ENCODE measurements around the gene SYT1.

Gene SYT1

DNA sequence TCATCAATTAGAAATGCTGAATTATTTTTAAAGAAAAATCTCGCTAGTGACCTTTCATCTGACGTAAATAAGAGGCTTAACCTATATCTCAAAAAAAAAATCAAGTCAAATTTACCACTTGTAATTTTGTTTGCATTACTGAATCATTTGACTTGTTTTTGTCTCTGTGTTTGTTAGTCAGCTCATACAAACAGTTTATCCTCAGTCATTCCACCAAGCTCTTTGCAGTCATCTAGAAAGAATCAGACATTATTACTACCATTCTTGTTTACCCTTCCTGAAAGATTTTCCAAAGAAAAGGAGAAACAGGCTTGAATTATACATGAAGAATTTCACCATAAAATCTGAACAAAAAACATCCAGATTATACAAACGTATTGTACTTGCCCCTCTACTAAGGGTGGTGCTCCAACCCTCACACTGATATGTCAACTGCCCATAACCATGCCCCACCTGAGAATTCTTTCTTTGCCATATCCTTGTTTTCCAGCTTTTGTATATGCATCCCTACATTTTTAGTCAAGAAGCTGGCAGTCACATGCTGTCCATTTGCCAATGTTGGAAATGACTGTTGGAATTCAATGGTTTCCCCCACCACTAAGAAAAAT lies 569.0 kb downstream of the SYT1 start:
- Histone ChIP-seq H3K27ac (ENCODE audit: poor library complexity, severe bottlenecking) (no peak overlapping the region), H3K36me3 (ENCODE audit: low read depth) (no peaks in the 10 kb centered on the region), H3K4me1 (ENCODE audit: insufficient read depth, poor library complexity, severe bottlenecking) (no peaks in the 10 kb centered on the region), H3K27me3 (ENCODE audit: insufficient read depth, poor library complexity, severe bottlenecking) (no peaks in the 10 kb centered on the region), H3K9me3 (ENCODE audit: severe bottlenecking) (no peaks in the 10 kb centered on the region), H3K4me3 (ENCODE audit: severe bottlenecking) (no peak overlapping the region)
- no peak for DNase-seq (ENCODE audit: low spot score)
- TF ChIP-seq, protein P1, sequence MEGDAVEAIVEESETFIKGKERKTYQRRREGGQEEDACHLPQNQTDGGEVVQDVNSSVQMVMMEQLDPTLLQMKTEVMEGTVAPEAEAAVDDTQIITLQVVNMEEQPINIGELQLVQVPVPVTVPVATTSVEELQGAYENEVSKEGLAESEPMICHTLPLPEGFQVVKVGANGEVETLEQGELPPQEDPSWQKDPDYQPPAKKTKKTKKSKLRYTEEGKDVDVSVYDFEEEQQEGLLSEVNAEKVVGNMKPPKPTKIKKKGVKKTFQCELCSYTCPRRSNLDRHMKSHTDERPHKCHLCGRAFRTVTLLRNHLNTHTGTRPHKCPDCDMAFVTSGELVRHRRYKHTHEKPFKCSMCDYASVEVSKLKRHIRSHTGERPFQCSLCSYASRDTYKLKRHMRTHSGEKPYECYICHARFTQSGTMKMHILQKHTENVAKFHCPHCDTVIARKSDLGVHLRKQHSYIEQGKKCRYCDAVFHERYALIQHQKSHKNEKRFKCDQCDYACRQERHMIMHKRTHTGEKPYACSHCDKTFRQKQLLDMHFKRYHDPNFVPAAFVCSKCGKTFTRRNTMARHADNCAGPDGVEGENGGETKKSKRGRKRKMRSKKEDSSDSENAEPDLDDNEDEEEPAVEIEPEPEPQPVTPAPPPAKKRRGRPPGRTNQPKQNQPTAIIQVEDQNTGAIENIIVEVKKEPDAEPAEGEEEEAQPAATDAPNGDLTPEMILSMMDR (IDR thresholded peaks at IDR 0.05; ENCODE audit: poor library complexity, severe bottlenecking) = no peak
- ATAC-seq (ENCODE audit: low read depth) = no peak

DNA sequence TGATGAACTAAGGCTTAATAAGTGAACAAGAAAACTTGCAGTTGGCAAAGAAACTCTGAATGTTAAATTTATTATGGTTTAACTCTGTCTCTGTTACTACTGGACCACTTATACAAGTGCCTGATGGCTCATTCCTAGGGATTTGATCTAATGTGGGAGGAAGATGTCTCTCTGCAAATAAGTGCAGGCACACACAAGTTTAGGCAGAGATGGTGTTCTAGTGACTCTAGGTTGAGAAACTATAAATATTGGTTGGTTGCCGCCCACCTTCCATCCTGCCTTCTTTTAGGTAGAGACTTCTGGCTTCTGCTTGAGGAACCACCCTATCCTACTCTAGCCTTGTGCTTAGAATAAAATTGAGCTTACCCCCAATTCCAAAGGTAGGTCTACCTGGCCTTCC lies 570.0 kb downstream of the SYT1 start:
- TF ChIP-seq, protein P1 (IDR thresholded peaks at IDR 0.05; ENCODE audit: poor library complexity, severe bottlenecking) = no peak
- H3K9me3 ChIP-seq (ENCODE audit: severe bottlenecking) = no peaks in the 10 kb centered on the region
- H3K27me3 ChIP-seq (ENCODE audit: insufficient read depth, poor library complexity, severe bottlenecking) = no peaks in the 10 kb centered on the region
- H3K27ac ChIP-seq (ENCODE audit: poor library complexity, severe bottlenecking) = no peak overlapping the region
- no peak for ATAC-seq (ENCODE audit: low read depth)
- DNase-seq (ENCODE audit: low spot score) = no peak
- peaks cover 7% of the 10 kb centered on the region for H3K4me1 ChIP-seq (ENCODE audit: insufficient read depth, poor library complexity, severe bottlenecking)
- no peaks in the 10 kb centered on the region for H3K36me3 ChIP-seq (ENCODE audit: low read depth)
- H3K4me3 ChIP-seq (ENCODE audit: severe bottlenecking) = no peak overlapping the region

DNA sequence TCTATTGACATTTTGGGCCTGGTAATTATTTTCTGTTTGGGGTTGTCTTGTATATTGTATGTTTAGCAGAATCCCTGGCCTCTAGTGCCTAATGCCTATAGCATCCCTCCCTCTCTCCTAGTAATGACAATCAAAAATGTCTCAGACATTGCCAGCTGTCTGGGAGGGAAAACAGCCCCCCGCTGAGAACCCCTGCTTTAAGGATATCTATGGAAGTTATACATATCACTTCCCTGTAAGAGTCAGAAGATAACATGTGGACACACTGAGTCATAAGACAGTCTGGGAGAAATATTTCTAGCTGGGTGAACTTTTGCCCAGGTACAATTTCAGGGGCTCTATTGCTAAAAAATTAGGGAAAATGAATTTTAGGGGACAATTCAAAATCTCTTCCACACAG lies 571.2 kb downstream of the SYT1 start:
- TF ChIP-seq, protein P1 (IDR thresholded peaks at IDR 0.05; ENCODE audit: poor library complexity, severe bottlenecking) = no peak
- ATAC-seq (ENCODE audit: low read depth) = no peak
- H3K27me3 ChIP-seq (ENCODE audit: insufficient read depth, poor library complexity, severe bottlenecking) = no peaks in the 10 kb centered on the region

DNA sequence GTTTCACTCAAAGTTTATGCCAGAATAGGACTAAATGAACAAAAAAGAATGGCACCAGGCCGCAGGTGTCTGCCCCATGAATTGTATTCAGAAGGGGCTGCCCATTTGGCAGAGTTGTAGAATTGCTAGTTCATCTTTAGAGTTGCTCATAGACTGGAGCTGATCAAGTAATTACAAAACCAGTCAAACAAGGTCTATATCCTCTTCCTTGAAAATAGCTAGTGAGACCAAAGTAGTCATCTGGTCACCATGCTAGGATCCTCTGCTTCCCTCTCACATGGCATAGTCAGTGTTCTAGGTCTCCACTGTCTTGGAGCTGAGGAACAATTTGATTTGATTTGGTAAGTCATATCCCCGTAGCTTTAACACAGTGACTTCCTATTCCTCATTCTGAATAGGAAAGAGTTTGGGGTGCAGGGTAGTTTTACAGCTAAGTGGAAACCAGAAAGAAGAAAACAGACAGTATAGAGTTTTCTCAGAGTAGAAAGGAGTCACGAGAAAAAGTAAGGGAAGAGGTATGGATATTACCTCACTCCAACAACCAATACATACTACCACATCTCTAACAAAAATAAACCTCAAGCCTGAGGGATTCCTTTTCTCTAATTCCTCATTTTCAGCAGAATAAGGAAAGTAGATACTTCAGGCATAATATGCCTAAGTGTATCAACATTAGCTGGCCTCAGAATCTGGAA lies 574.1 kb downstream of the SYT1 start:
- no peak for DNase-seq (ENCODE audit: low spot score)
- Histone ChIP-seq H3K4me1 (ENCODE audit: insufficient read depth, poor library complexity, severe bottlenecking) (peaks cover 14% of the 10 kb centered on the region), H3K9me3 (ENCODE audit: severe bottlenecking) (no peaks in the 10 kb centered on the region), H3K4me3 (ENCODE audit: severe bottlenecking) (no peak overlapping the region), H3K27me3 (ENCODE audit: insufficient read depth, poor library complexity, severe bottlenecking) (no peaks in the 10 kb centered on the region), H3K36me3 (ENCODE audit: low read depth) (no peaks in the 10 kb centered on the region), H3K27ac (ENCODE audit: poor library complexity, severe bottlenecking) (no peak overlapping the region)
- no peak for ATAC-seq (ENCODE audit: low read depth)
- TF ChIP-seq, protein P1 (IDR thresholded peaks at IDR 0.05; ENCODE audit: poor library complexity, severe bottlenecking) = no peak

More for the DNA sequence above, 571.2 kb downstream of the SYT1 start:
- no peaks in the 10 kb centered on the region for H3K36me3 ChIP-seq (ENCODE audit: low read depth)
- DNase-seq (ENCODE audit: low spot score) = no peak
- H3K27ac ChIP-seq (ENCODE audit: poor library complexity, severe bottlenecking) = no peak overlapping the region
- no peak overlapping the region for H3K4me3 ChIP-seq (ENCODE audit: severe bottlenecking)
- H3K9me3 ChIP-seq (ENCODE audit: severe bottlenecking) = no peaks in the 10 kb centered on the region
- peaks cover 7% of the 10 kb centered on the region for H3K4me1 ChIP-seq (ENCODE audit: insufficient read depth, poor library complexity, severe bottlenecking)

Measured in RWPE2 (cell line).